Measurements from ENCODE around the gene BNIP1. TPM values are rescaled to one million over a fixed set of nuclear protein-coding genes. Genes with fewer than 3 reads are reported as not detected.
A peak's percentile ranks its signal among the peaks of the same experiment; 100 is the strongest.

BNIP1 gene, protein sequence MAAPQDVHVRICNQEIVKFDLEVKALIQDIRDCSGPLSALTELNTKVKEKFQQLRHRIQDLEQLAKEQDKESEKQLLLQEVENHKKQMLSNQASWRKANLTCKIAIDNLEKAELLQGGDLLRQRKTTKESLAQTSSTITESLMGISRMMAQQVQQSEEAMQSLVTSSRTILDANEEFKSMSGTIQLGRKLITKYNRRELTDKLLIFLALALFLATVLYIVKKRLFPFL
- 10 to 100 TPM; 10.9 to 12.4 (median 11.4) TPM for total RNA-seq
- long read RNA-seq, donor 1, transcript BNIP1-202 (6 exons, 1,184 nt) = major isoform, 12 of 15 reads
- long read RNA-seq, donor 1, partial matches to known transcripts = 0 of 15 reads
- long read RNA-seq, donor 1, other reads (novel, unspliced or antisense) = 3 of 15 reads
- long read RNA-seq, donor 2, transcript BNIP1-202 (6 exons, 1,184 nt) = major isoform, 16 of 20 reads
- long read RNA-seq, donor 2, partial matches to known transcripts = 0 of 20 reads
- long read RNA-seq, donor 2, other reads (novel, unspliced or antisense) = 1 of 20 reads

DNA sequence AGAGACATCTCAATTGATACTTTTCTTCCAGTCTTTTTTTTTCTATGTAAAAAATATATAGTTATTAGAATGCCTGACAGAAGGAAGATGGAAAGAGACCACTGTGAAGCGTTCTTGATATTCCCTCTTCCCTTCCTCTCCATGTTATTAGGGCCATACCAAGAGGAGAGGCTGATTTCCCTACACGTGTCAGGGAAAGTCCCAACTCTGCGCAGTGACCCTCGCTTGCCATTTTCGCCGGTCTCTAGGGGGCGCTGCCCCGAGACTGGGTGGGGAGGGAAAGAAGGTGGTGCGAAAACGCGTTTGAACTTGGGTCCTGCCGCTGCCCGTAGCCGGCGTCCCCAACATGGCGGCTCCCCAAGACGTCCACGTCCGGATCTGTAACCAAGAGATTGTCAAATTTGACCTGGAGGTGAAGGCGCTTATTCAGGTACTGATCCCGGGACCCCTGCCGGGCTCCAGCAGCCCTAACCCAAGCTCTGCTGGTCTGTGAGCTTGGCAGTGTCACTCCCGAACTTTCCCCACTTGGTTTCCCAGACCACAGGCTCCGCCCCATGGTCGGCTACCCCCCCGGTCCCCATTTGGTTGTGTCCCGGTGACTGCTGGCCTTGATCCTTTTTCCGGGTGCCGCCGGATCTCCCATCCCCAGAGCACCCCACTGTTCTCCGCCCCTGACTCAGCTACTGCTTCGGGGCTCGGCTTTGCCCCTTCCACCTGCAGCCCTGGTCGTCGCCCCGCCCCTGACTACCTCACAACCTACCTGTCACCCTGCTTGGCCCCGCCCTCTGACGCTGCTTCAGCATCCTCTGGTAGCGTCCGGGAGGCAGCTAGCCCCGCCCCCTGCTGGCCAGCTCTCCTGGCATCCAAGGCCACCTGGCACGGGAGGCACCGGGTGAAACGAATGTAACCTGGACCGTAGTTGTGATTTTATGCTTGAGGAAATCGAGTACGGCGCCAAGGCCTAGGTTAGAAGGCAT, at the start of gene BNIP1:
Gene BNIP1, plus strand, starts transcription at position 332 of the 977 bp plus-strand sequence. Its CDS starts 15 bp downstream, at position 347.
- Histone ChIP-seq H3K4me1 (ENCODE audit: low read depth) (no peaks in the 10 kb centered on the region), H3K9me3 (no peaks in the 10 kb centered on the region), H3K4me3 (peak within 1 kb of the TSS; percentile 40), H3K36me3 (ENCODE audit: low read depth) (peaks cover 3% of the 10 kb centered on the region)
- ATAC-seq (peak; percentile 99), DNase-seq (peak; percentile 99 to 100 (median 100))
- intact Hi-C loops (cut with DNase I, micrococcal nuclease) = loop anchor here in 1 of 2 donors (10.0 kb wide), 1 partner anchor 140 kb away; no protein-coding TSS in a partner anchor
- TF ChIP-seq, protein P1, sequence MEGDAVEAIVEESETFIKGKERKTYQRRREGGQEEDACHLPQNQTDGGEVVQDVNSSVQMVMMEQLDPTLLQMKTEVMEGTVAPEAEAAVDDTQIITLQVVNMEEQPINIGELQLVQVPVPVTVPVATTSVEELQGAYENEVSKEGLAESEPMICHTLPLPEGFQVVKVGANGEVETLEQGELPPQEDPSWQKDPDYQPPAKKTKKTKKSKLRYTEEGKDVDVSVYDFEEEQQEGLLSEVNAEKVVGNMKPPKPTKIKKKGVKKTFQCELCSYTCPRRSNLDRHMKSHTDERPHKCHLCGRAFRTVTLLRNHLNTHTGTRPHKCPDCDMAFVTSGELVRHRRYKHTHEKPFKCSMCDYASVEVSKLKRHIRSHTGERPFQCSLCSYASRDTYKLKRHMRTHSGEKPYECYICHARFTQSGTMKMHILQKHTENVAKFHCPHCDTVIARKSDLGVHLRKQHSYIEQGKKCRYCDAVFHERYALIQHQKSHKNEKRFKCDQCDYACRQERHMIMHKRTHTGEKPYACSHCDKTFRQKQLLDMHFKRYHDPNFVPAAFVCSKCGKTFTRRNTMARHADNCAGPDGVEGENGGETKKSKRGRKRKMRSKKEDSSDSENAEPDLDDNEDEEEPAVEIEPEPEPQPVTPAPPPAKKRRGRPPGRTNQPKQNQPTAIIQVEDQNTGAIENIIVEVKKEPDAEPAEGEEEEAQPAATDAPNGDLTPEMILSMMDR (IDR thresholded peaks at IDR 0.05) = peak; percentile 94

DNA sequence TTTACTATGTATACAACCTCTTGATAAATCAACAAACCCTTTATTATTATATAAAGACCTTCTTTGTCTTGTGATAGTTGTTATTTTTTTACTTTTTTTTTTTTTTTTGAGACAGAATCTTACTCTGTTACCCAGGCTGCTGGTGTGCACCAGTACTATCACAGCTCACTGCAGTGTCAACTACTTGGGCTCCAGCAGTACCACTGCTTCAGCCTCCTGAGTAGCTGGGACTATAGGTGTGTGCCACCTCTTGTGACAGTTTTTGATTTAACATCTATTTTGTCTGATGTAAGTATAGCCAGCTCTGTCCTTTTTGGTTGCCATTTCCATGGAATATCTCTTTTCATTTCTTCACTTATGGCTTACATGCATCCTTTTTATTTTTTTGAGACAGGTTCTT, 45.5 kb upstream of the BNIP1 start:
- Histone ChIP-seq H3K4me1 (ENCODE audit: low read depth) (peaks cover 3% of the 10 kb centered on the region), H3K36me3 (ENCODE audit: low read depth) (no peaks in the 10 kb centered on the region), H3K9me3 (peaks cover 11% of the 10 kb centered on the region), H3K4me3 (no peak overlapping the region)
- TF ChIP-seq, protein P1 (IDR thresholded peaks at IDR 0.05) = no peak
- intact Hi-C loops (cut with DNase I, micrococcal nuclease) = no loop called here
- ATAC-seq (no peak), DNase-seq (no peak)

DNA sequence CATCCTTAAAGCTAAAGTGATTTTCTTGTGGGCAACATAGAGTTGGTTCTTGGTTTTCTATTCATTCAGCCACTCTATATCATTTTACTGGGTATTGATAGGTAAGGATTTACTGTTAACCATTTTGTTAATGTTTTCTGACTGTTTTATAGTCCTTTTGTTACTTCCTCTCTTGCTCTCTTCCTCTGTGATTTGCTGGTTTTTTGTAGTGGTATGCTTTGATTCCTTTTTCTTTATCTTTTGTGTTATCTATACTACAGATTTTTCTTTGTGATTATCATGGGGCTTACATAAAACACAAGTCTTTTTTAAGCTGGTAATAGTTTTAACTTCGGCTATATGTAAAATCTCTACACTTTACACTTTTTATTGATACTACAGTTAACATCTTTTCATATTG, 44.9 kb upstream of the BNIP1 start:
- TF ChIP-seq, protein P1 (IDR thresholded peaks at IDR 0.05) = no peak
- Histone ChIP-seq H3K4me1 (ENCODE audit: low read depth) (no peaks in the 10 kb centered on the region), H3K4me3 (no peak overlapping the region), H3K36me3 (ENCODE audit: low read depth) (no peaks in the 10 kb centered on the region), H3K9me3 (peaks cover 11% of the 10 kb centered on the region)
- intact Hi-C loops (cut with DNase I, micrococcal nuclease) = no loop called here
- ATAC-seq (no peak), DNase-seq (no peak)

DNA sequence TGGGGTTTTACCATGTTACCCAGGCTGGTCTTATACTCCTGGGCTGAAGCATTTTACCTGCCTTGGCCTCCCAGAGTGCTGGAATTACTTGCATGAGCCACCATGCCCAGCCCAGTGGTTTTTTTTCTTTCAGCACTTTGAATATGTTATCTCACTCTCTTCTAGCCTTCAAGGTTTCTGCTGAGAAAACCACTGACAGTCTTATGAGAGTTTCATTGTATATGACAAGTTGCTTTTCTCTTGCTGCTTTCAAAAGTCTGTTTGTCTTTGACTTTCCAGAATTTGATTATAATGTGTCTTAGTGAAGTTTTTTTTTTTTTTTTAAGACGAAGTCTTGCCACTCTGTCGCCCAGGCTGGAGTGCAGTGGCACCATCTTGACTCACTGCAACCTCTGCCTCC, 43.1 kb upstream of the BNIP1 start:
- Histone ChIP-seq H3K4me1 (ENCODE audit: low read depth) (no peaks in the 10 kb centered on the region), H3K36me3 (ENCODE audit: low read depth) (no peaks in the 10 kb centered on the region), H3K4me3 (no peak overlapping the region), H3K9me3 (peaks cover 11% of the 10 kb centered on the region)
- ATAC-seq (no peak), DNase-seq (no peak)
- intact Hi-C loops (cut with DNase I, micrococcal nuclease) = no loop called here
- TF ChIP-seq, protein P1 (IDR thresholded peaks at IDR 0.05) = no peak

DNA sequence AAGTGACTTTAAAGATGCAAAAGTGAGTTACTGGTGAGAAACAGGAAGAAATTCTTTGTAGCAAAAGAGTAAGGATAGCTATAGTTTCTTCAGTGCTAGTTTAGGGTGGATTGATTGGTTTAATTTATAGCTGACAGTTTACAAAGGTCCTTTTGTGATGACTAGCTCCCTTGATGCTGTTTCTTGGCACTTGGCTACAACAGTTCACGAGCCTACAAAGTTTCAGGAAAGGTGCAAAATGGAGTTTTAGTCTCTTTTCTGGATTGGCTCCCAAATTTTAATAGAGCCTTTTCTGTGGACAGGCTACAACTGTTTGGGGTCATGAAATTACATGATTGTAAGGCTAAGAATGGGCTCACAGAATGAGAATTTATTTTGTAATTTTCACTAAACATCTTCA, 40.9 kb upstream of the BNIP1 start:
- TF ChIP-seq, protein P1 (IDR thresholded peaks at IDR 0.05) = no peak
- no peak for ATAC-seq
- peaks cover 11% of the 10 kb centered on the region for H3K9me3 ChIP-seq
- intact Hi-C loops (cut with DNase I, micrococcal nuclease) = no loop called here
- H3K4me1 ChIP-seq (ENCODE audit: low read depth) = no peaks in the 10 kb centered on the region
- H3K4me3 ChIP-seq = no peak overlapping the region
- H3K36me3 ChIP-seq (ENCODE audit: low read depth) = no peaks in the 10 kb centered on the region
- no peak for DNase-seq

Data from mucosa of descending colon (tissue), 3 donors.